Measurements from ENCODE around the gene DPY19L3.

- TF ChIP-seq CTCF (IDR thresholded peaks at IDR 0.05) = no peak
- no peak for TF ChIP-seq POLR2A (IDR thresholded peaks at IDR 0.05)
Measured at GRCh38 chr19:32367948-32368536, 37.5 kb upstream of the DPY19L3 start.

Data from testis (tissue), 2 donors.